ENCODE results near the gene SHC4. TPM values are rescaled to one million over a fixed set of nuclear protein-coding genes. Genes with fewer than 3 reads are reported as not detected.

Gene SHC4
- total and polyA plus RNA-seq, 2 of the 13 experiments (the other 11 are each of a cell fraction or from before 2014, with no cell fraction given) = 0.04 TPM; not detected in 1

- FAIRE-seq = no peak
- ChIA-PET CTCF (ENCODE audit: low intra/inter-chr PET ratio, low total read pairs) (no interaction called here), POLR2A (no interaction called here)
- Histone ChIP-seq H3K9ac (ENCODE audit: insufficient read depth, low read depth, low read length) (no peak overlapping the region), H2AFZ (ENCODE audit: low read length) (no peak overlapping the region), H3K27me3 (ENCODE audit: control insufficient read depth in 1 of 2, insufficient read depth in 2 of 2, low read length in 2 of 2) (no peaks in the 10 kb centered on the region), H4K20me1 (ENCODE audit: insufficient read depth, low read length) (no peaks in the 10 kb centered on the region), H3K4me2 (ENCODE audit: low read depth, low read length) (no peak overlapping the region), H3K79me2 (ENCODE audit: insufficient read depth, low read length) (no peaks in the 10 kb centered on the region), H3K4me1 (ENCODE audit: insufficient read depth, low read length) (peaks cover 7% of the 10 kb centered on the region; the same call in 1 of the 2 replicates), H3K9me3 (ENCODE audit: low read length) (no peaks in the 10 kb centered on the region), H3K36me3 (replicated peaks in 1 of 2; ENCODE audit: control insufficient read depth in 1 of 2, insufficient read depth in 2 of 2, low read length in 2 of 2) (no peaks in the 10 kb centered on the region), H3K27ac (ENCODE audit: extremely low read length, insufficient read depth, low read length) (no peak overlapping the region), H3K4me3 (replicated peaks in 1 of 3; ENCODE audit: insufficient read depth in 1 of 3, low read depth in 2 of 3, low read length in 3 of 3) (no peak overlapping the region)
- no TSS peak for BruUV-seq (replicated peaks)
- in situ Hi-C loops (cut with HindIII; ENCODE audit: extremely low pct_ligation_motif_present, low pct_unique_long_range_greater_than_20kb) (no loop called here), intact Hi-C loops (cut with micrococcal nuclease; ENCODE audit: unreplicated experiment) (no loop called here)
- DNase-seq (ENCODE audit: low spot score) = no peak
- ATAC-seq = no peak
- no peak for TF ChIP-seq ZNF746 (CRISPR knock-in tag; IDR thresholded peaks at IDR 0.05)
- no peak for TF ChIP-seq HCFC1 (IDR thresholded peaks at IDR 0.05; ENCODE audit: low read depth, low read length)
- no peak for TF ChIP-seq CHCHD3 (CRISPR knock-in tag; IDR thresholded peaks at IDR 0.05)
- TF ChIP-seq NPAS2 (CRISPR knock-in tag; IDR thresholded peaks at IDR 0.05; ENCODE audit: borderline replicate concordance) = no peak
- no peak for TF ChIP-seq NONO (IDR thresholded peaks at IDR 0.05)
- TF ChIP-seq NONO (CRISPR knock-in tag; conservative IDR thresholded peaks at IDR 0.05) = no peak
- TF ChIP-seq ZNF232 (CRISPR knock-in tag; IDR thresholded peaks at IDR 0.05; ENCODE audit: borderline replicate concordance) = no peak
- TF ChIP-seq TRAFD1 (CRISPR knock-in tag; IDR thresholded peaks at IDR 0.05; ENCODE audit: borderline replicate concordance) = no peak
- TF ChIP-seq, protein P1, sequence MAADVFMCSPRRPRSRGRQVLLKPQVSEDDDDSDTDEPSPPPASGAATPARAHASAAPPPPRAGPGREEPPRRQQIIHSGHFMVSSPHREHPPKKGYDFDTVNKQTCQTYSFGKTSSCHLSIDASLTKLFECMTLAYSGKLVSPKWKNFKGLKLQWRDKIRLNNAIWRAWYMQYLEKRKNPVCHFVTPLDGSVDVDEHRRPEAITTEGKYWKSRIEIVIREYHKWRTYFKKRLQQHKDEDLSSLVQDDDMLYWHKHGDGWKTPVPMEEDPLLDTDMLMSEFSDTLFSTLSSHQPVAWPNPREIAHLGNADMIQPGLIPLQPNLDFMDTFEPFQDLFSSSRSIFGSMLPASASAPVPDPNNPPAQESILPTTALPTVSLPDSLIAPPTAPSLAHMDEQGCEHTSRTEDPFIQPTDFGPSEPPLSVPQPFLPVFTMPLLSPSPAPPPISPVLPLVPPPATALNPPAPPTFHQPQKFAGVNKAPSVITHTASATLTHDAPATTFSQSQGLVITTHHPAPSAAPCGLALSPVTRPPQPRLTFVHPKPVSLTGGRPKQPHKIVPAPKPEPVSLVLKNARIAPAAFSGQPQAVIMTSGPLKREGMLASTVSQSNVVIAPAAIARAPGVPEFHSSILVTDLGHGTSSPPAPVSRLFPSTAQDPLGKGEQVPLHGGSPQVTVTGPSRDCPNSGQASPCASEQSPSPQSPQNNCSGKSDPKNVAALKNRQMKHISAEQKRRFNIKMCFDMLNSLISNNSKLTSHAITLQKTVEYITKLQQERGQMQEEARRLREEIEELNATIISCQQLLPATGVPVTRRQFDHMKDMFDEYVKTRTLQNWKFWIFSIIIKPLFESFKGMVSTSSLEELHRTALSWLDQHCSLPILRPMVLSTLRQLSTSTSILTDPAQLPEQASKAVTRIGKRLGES (CRISPR knock-in tag; IDR thresholded peaks at IDR 0.05; ENCODE audit: borderline replicate concordance) = no peak
- no peak for TF ChIP-seq SNAPC2 (CRISPR knock-in tag; IDR thresholded peaks at IDR 0.05)
- TF ChIP-seq, protein P2, sequence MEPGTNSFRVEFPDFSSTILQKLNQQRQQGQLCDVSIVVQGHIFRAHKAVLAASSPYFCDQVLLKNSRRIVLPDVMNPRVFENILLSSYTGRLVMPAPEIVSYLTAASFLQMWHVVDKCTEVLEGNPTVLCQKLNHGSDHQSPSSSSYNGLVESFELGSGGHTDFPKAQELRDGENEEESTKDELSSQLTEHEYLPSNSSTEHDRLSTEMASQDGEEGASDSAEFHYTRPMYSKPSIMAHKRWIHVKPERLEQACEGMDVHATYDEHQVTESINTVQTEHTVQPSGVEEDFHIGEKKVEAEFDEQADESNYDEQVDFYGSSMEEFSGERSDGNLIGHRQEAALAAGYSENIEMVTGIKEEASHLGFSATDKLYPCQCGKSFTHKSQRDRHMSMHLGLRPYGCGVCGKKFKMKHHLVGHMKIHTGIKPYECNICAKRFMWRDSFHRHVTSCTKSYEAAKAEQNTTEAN (CRISPR knock-in tag; conservative IDR thresholded peaks at IDR 0.05) = no peak
- TF ChIP-seq FIP1L1 (IDR thresholded peaks at IDR 0.05; ENCODE audit: borderline replicate concordance, insufficient read depth, low read depth, low read length) = no peak
- TF ChIP-seq NFIB (CRISPR knock-in tag; IDR thresholded peaks at IDR 0.05; ENCODE audit: borderline replicate concordance) = no peak
- no peak for TF ChIP-seq ZNF235 (CRISPR knock-in tag; IDR thresholded peaks at IDR 0.05; ENCODE audit: borderline replicate concordance)
Measured at GRCh38 chr15:48905216-48905615, 58.5 kb downstream of the SHC4 start.
